HG03175 (cell line): Measurements from ENCODE around the gene ABLIM2.
"Not testable (repeated sequence)": the region's sequence is repeated elsewhere in the genome, so short reads cannot be mapped to it uniquely, and the experiment has no call there.

ENCODE experiments used
- ATAC-seq: cut with Tn5 transposase; IDR thresholded peaks from one replicate; pipeline ENCODE4 v1.9.1; 2021; ENCODE audit warnings: mild to moderate bottlenecking, moderate library complexity; ENCODE audit not compliant: unreplicated experiment

The ABLIM2 gene

GRCh38 chr4:7926822-7927221, 231.8 kb downstream of the ABLIM2 start:
- ATAC-seq, result no peak

- no peak for ATAC-seq
Observed at GRCh38 chr4:7924570-7924969, 234.0 kb downstream of the ABLIM2 start.

GRCh38 chr4:7924163-7924562, 234.4 kb downstream of the ABLIM2 start:
- ATAC-seq, result no peak

GRCh38 chr4:7922466-7922865, 236.1 kb downstream of the ABLIM2 start:
- no peak for ATAC-seq

- ATAC-seq, result no peak
Observed at GRCh38 chr4:7918981-7919380, 239.6 kb downstream of the ABLIM2 start.

GRCh38 chr4:7918187-7918586, 240.4 kb downstream of the ABLIM2 start:
- ATAC-seq, result not testable (repeated sequence)

GRCh38 chr4:7917669-7918068, 240.9 kb downstream of the ABLIM2 start:
- no peak for ATAC-seq

GRCh38 chr4:7915875-7916242, 242.8 kb downstream of the ABLIM2 start:
- ATAC-seq, result no peak
